ENCODE results near the gene TACC2.

- no peak for TF ChIP-seq POLR2A (IDR thresholded peaks at IDR 0.05)
- TF ChIP-seq, protein P1, sequence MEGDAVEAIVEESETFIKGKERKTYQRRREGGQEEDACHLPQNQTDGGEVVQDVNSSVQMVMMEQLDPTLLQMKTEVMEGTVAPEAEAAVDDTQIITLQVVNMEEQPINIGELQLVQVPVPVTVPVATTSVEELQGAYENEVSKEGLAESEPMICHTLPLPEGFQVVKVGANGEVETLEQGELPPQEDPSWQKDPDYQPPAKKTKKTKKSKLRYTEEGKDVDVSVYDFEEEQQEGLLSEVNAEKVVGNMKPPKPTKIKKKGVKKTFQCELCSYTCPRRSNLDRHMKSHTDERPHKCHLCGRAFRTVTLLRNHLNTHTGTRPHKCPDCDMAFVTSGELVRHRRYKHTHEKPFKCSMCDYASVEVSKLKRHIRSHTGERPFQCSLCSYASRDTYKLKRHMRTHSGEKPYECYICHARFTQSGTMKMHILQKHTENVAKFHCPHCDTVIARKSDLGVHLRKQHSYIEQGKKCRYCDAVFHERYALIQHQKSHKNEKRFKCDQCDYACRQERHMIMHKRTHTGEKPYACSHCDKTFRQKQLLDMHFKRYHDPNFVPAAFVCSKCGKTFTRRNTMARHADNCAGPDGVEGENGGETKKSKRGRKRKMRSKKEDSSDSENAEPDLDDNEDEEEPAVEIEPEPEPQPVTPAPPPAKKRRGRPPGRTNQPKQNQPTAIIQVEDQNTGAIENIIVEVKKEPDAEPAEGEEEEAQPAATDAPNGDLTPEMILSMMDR (IDR thresholded peaks at IDR 0.05) = no peak
These were observed 241.3 kb downstream of the TACC2 start for GRCh38 chr10:122230222-122230621.

All from suprapubic skin (tissue), 3 donors.